Mucosa of stomach (tissue), 1 donor: Measurements from ENCODE around the gene STEAP2.

Experiments
- H3K27me3 ChIP-seq: one replicate; pipeline ENCODE4 v1.7.0; 2013; ENCODE audit warnings: mild to moderate bottlenecking, low read length; ENCODE audit not compliant: control insufficient read depth, insufficient read depth
- H3K36me3 ChIP-seq: one replicate; pipeline ENCODE4 v1.7.0; 2013; ENCODE audit warnings: low read length; ENCODE audit not compliant: control insufficient read depth, insufficient read depth
- H3K4me1 ChIP-seq: one replicate; pipeline ENCODE4 v1.7.0; 2013; ENCODE audit warnings: mild to moderate bottlenecking, low read length; ENCODE audit not compliant: control insufficient read depth, insufficient read depth
- H3K4me3 ChIP-seq: one replicate; pipeline ENCODE4 v1.7.0; 2013; ENCODE audit warnings: low read length
- H3K9ac ChIP-seq: one replicate; pipeline ENCODE4 v1.7.0; 2013; ENCODE audit warnings: mild to moderate bottlenecking, low read length, moderate library complexity
- H3K9me3 ChIP-seq: one replicate; pipeline ENCODE4 v1.7.0; 2013; ENCODE audit warnings: mild to moderate bottlenecking, low read length, moderate library complexity; ENCODE audit not compliant: control insufficient read depth
- donor health status: Pancreatic carcinoma.

The STEAP2 gene

GRCh38 chr7:90261441-90261840 is 49.9 kb downstream of the STEAP2 start:
- no peak overlapping the region for H3K4me3 ChIP-seq
- no peaks in the 10 kb centered on the region for H3K4me1 ChIP-seq
- no peaks in the 10 kb centered on the region for H3K36me3 ChIP-seq
- H3K9ac ChIP-seq: no peak overlapping the region
- no peaks in the 10 kb centered on the region for H3K9me3 ChIP-seq
- no peaks in the 10 kb centered on the region for H3K27me3 ChIP-seq

GRCh38 chr7:90262438-90262837 is 50.9 kb downstream of the STEAP2 start:
- Histone ChIP-seq H3K9me3 (no peaks in the 10 kb centered on the region), H3K4me1 (no peaks in the 10 kb centered on the region), H3K9ac (no peak overlapping the region)

DNA sequence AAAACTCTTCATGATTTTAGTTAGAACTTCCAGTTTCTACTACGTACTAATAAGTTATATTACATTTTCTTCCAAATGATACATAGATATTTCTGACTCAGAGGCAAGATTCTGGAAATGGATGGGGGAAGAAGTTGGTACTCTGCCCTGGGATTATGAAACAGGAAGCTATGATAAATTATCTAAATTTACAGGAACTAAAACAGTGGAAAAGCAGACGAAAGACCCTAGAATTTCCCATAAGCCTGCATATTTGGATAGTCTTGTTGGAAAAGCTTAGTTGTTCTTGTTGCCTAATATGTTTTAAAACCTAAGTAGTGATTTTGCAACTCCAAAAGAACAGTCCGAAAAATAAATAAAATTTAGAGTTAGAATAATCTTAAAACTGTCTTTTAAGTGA is 55.3 kb downstream of the STEAP2 start:
- no peaks in the 10 kb centered on the region for H3K27me3 ChIP-seq
- H3K9me3 ChIP-seq: no peaks in the 10 kb centered on the region
- H3K4me3 ChIP-seq: no peak overlapping the region
- H3K9ac ChIP-seq: no peak overlapping the region
- no peaks in the 10 kb centered on the region for H3K36me3 ChIP-seq
- peaks cover 4% of the 10 kb centered on the region for H3K4me1 ChIP-seq

More at GRCh38 chr7:90262438-90262837, 50.9 kb downstream of the STEAP2 start:
- Histone ChIP-seq H3K27me3 (no peaks in the 10 kb centered on the region), H3K4me3 (no peak overlapping the region), H3K36me3 (no peaks in the 10 kb centered on the region)

GRCh38 chr7:90267263-90267858 is 55.8 kb downstream of the STEAP2 start:
- Histone ChIP-seq H3K9me3 (no peaks in the 10 kb centered on the region), H3K27me3 (no peaks in the 10 kb centered on the region), H3K36me3 (no peaks in the 10 kb centered on the region), H3K4me1 (peaks cover 4% of the 10 kb centered on the region), H3K9ac (no peak overlapping the region), H3K4me3 (no peak overlapping the region)

GRCh38 chr7:90269163-90269562 is 57.6 kb downstream of the STEAP2 start:
- Histone ChIP-seq H3K4me1 (peaks cover 4% of the 10 kb centered on the region), H3K27me3 (no peaks in the 10 kb centered on the region), H3K4me3 (no peak overlapping the region), H3K36me3 (no peaks in the 10 kb centered on the region), H3K9me3 (no peaks in the 10 kb centered on the region), H3K9ac (no peak overlapping the region)

- H3K9ac ChIP-seq: no peak overlapping the region
- H3K9me3 ChIP-seq: no peaks in the 10 kb centered on the region
- H3K27me3 ChIP-seq: no peaks in the 10 kb centered on the region
- no peak overlapping the region for H3K4me3 ChIP-seq
- H3K4me1 ChIP-seq: peaks cover 4% of the 10 kb centered on the region
- no peaks in the 10 kb centered on the region for H3K36me3 ChIP-seq
Observed at GRCh38 chr7:90270431-90271178, 59.1 kb downstream of the STEAP2 start.

DNA sequence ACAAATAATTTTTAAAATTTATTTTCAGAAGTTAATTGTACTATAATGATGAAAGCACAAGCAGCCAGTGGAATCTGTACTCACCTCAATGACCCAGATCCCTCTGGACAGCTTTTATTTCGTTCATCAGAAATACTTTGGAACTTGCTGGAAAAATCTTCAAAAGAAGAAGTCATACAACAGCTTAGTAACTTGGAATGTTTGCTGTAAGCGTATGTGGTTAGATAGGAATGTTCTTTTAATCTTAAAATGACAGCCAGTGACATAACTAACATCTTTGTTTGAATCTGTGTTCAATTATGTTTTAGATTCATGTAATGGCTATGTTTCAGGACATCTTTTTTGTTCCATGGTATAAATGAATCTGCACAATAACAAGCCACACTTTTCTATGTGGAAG is 60.2 kb downstream of the STEAP2 start:
- Histone ChIP-seq H3K4me1 (peaks cover 4% of the 10 kb centered on the region), H3K4me3 (no peak overlapping the region), H3K36me3 (no peaks in the 10 kb centered on the region), H3K9ac (no peak overlapping the region), H3K9me3 (no peaks in the 10 kb centered on the region), H3K27me3 (no peaks in the 10 kb centered on the region)

DNA sequence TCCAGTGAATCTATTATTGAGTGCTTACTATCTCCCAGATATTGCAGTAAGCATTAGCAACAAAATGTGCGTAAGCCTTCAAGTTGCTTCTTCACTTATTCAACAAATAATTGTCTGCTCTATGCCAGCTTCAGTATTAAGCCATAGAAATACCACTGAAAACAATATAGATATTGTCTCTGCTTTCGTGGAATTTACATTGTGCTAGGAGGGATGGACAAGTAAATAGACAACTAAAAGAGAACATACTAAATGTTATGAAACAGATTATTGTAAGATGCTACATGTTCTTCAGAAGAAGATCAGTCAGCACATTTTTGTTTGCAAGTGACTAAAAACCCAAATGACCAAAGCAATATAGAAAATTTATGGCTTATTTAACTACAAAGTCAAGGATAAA is 60.7 kb downstream of the STEAP2 start:
- H3K36me3 ChIP-seq: no peaks in the 10 kb centered on the region
- no peaks in the 10 kb centered on the region for H3K27me3 ChIP-seq
- H3K9ac ChIP-seq: no peak overlapping the region
- H3K9me3 ChIP-seq: no peaks in the 10 kb centered on the region
- H3K4me3 ChIP-seq: no peak overlapping the region
- H3K4me1 ChIP-seq: peaks cover 4% of the 10 kb centered on the region

- H3K4me3 ChIP-seq: no peak overlapping the region
- no peaks in the 10 kb centered on the region for H3K27me3 ChIP-seq
- H3K9me3 ChIP-seq: no peaks in the 10 kb centered on the region
- H3K36me3 ChIP-seq: no peaks in the 10 kb centered on the region
- H3K9ac ChIP-seq: no peak overlapping the region
- H3K4me1 ChIP-seq: peaks cover 4% of the 10 kb centered on the region
Observed at GRCh38 chr7:90274161-90274560, 62.6 kb downstream of the STEAP2 start.

- Histone ChIP-seq H3K4me3 (no peak overlapping the region), H3K4me1 (no peaks in the 10 kb centered on the region), H3K9me3 (no peaks in the 10 kb centered on the region), H3K27me3 (no peaks in the 10 kb centered on the region), H3K36me3 (no peaks in the 10 kb centered on the region), H3K9ac (no peak overlapping the region)
Observed at GRCh38 chr7:90276033-90276728, 64.6 kb downstream of the STEAP2 start.
